H1 (cell line): ENCODE measurements around the gene FBH1. TPM values are rescaled to one million over a fixed set of nuclear protein-coding genes. Genes with fewer than 3 reads are reported as not detected.

Experiments used
- CTCF ChIA-PET: fragments of 300-600 bp; sonication (Branson Sonifier 250); formaldehyde crosslinking; loops from one replicate; lab custom pipeline; 2021; ENCODE audit not compliant: partially characterized antibody; lab: Charles Lee
- POLR2A ChIA-PET: fragments of 300-600 bp; sonication (Branson Sonifier 250); formaldehyde crosslinking; loops from one replicate; lab custom pipeline; 2021; ENCODE audit warnings: inconsistent platforms; ENCODE audit not compliant: partially characterized antibody; lab: Charles Lee
- DNase-seq, 2 experiments: peaks; one replicate each; pipeline versions ENCODE4 v3.0.0 to v3.0.0-alpha.2; 2010 to 2022; ENCODE audit warnings: low spot score in 2 of 2, low read depth in 1 of 2, mixed read lengths in 1 of 2
- FAIRE-seq: peaks from 2 replicates; lab custom pipeline; 2011; peaks lifted over from hg19 to GRCh38; lab: Jason Lieb, UNC
- H2AFZ ChIP-seq: 2 replicates; pipeline ENCODE4 v1.8.1; 2012; ENCODE audit warnings: low read length, inconsistent platforms
- H2AK5ac ChIP-seq: 2 replicates; pipeline ENCODE4 v1.6.1; 2013; ENCODE audit warnings: low read depth, low read length
- H2BK120ac ChIP-seq: replicated peaks from 2 replicates; pipeline ENCODE3; 2013; ENCODE audit warnings: low read depth, low read length, inconsistent platforms
- H2BK12ac ChIP-seq: 2 replicates; pipeline ENCODE4 v1.6.1; 2013; ENCODE audit warnings: low read depth, low read length
- H2BK15ac ChIP-seq: 2 replicates; pipeline ENCODE4 v1.6.1; 2013; ENCODE audit warnings: low read length
- H2BK20ac ChIP-seq: 2 replicates; pipeline ENCODE4 v1.6.1; 2013; ENCODE audit warnings: low read length
- H2BK5ac ChIP-seq: 2 replicates; pipeline ENCODE4 v1.6.1; 2013; ENCODE audit warnings: low read depth, low read length
- H3K14ac ChIP-seq: 2 replicates; pipeline ENCODE4 v1.6.1; 2013; ENCODE audit warnings: inconsistent platforms; ENCODE audit not compliant: insufficient read length
- H3K18ac ChIP-seq: 2 replicates; pipeline ENCODE4 v1.6.1; 2013; ENCODE audit warnings: low read length; ENCODE audit errors: extremely low read depth
- H3K23ac ChIP-seq: 2 replicates; pipeline ENCODE4 v1.6.1; 2013; ENCODE audit warnings: inconsistent platforms; ENCODE audit not compliant: insufficient read length
- H3K23me2 ChIP-seq: 2 replicates; pipeline ENCODE4 v1.6.1; 2013; ENCODE audit warnings: low read depth, low read length
- H3K27ac ChIP-seq: 2 replicates; pipeline ENCODE4 v1.6.1; 2011; ENCODE audit warnings: low read depth, low read length, inconsistent platforms
- H3K27me3 ChIP-seq, 4 experiments: replicated peaks in 1 of 4; 1 replicate in 1 of 4; 2 replicates in 3 of 4; pipeline versions ENCODE4 v1.6.1 to v1.8.1; 2011 to 2013; ENCODE audit warnings: low read length in 3 of 4, mild to moderate bottlenecking in 3 of 4, inconsistent platforms in 2 of 4, mixed read lengths in 2 of 4, moderate library complexity in 1 of 4; ENCODE audit not compliant: control insufficient read depth in 3 of 4, insufficient read depth in 3 of 4; ENCODE audit errors: extremely low read depth in 1 of 4
- H3K36me3 ChIP-seq, 4 experiments: 2 replicates each; pipeline versions ENCODE4 v1.6.1 to v1.8.1; 2011 to 2013; ENCODE audit warnings: mild to moderate bottlenecking in 4 of 4, low read length in 3 of 4, moderate library complexity in 2 of 4, control low read depth in 1 of 4, inconsistent platforms in 1 of 4; ENCODE audit not compliant: insufficient read depth in 4 of 4, control insufficient read depth in 2 of 4
- H3K4ac ChIP-seq: replicated peaks from 2 replicates; pipeline ENCODE3; 2013; ENCODE audit warnings: low read length, low read depth, mixed read lengths, inconsistent platforms; ENCODE audit not compliant: insufficient read length
- H3K4me1 ChIP-seq, 4 experiments: replicated peaks in 1 of 4; 1 replicate in 1 of 4; 2 replicates in 3 of 4; pipeline versions ENCODE4 v1.6.1 to v1.8.1; 2011 to 2013; ENCODE audit warnings: low read length in 3 of 4, inconsistent platforms in 2 of 4, mixed read lengths in 1 of 4; ENCODE audit not compliant: insufficient read depth in 4 of 4, control insufficient read depth in 3 of 4
- H3K4me2 ChIP-seq, 2 experiments: 2 replicates each; pipeline versions ENCODE4 v1.6.1 to v1.8.1; 2011 to 2013; ENCODE audit warnings: low read depth in 2 of 2, low read length in 2 of 2, control low read depth in 1 of 2, inconsistent platforms in 1 of 2, mild to moderate bottlenecking in 1 of 2; ENCODE audit not compliant: insufficient read depth in 1 of 2
- H3K4me3 ChIP-seq, 4 experiments: fragments of 200-600, 300-600 bp in 1 of 4; sonication (generic), shearing (Covaris generic), sonication (Bioruptor Twin) in 1 of 4; 2 replicates each; pipeline versions ENCODE4 v1.5.1 to v1.8.1; 2011 to 2016; ENCODE audit warnings: low read length in 4 of 4, low read depth in 3 of 4, control low read depth in 2 of 4, inconsistent platforms in 2 of 4, mild to moderate bottlenecking in 2 of 4, mixed read lengths in 1 of 4, moderate library complexity in 1 of 4; ENCODE audit not compliant: insufficient read depth in 2 of 4; ENCODE audit errors: extremely low read depth in 1 of 4
- H3K56ac ChIP-seq: replicated peaks from 2 replicates; pipeline ENCODE3; 2013; ENCODE audit warnings: low read depth, mild to moderate bottlenecking, mixed read lengths, low read length, inconsistent platforms; ENCODE audit not compliant: insufficient read length
- H3K79me1 ChIP-seq: 2 replicates; pipeline ENCODE4 v1.6.1; 2013; ENCODE audit warnings: low read depth, low read length, control low read depth
- H3K79me2 ChIP-seq, 2 experiments: 2 replicates each; pipeline versions ENCODE4 v1.6.1 to v1.8.1; 2012 to 2013; ENCODE audit warnings: low read length in 2 of 2, mild to moderate bottlenecking in 2 of 2, inconsistent platforms in 1 of 2; ENCODE audit not compliant: insufficient read depth in 2 of 2, control insufficient read depth in 1 of 2
- H3K9ac ChIP-seq, 4 experiments: replicated peaks in 1 of 4; 1 replicate in 1 of 4; 2 replicates in 3 of 4; pipeline versions ENCODE4 v1.6.1 to v1.8.1; 2011 to 2013; ENCODE audit warnings: low read depth in 3 of 4, low read length in 3 of 4, control low read depth in 2 of 4, mild to moderate bottlenecking in 2 of 4, moderate library complexity in 2 of 4, inconsistent platforms in 1 of 4; ENCODE audit errors: extremely low read depth in 1 of 4
- H3K9me3 ChIP-seq, 2 experiments: 2 replicates each; pipeline versions ENCODE4 v1.6.1 to v1.8.1; 2012 to 2013; ENCODE audit warnings: mild to moderate bottlenecking in 2 of 2, moderate library complexity in 2 of 2, control low read depth in 1 of 2, inconsistent platforms in 1 of 2, low read depth in 1 of 2, low read length in 1 of 2, mixed read lengths in 1 of 2; ENCODE audit not compliant: insufficient read depth in 2 of 2
- H4K20me1 ChIP-seq, 2 experiments: replicated peaks in 1 of 2; 2 replicates each; pipeline versions ENCODE3 to v1.8.1; 2011 to 2013; ENCODE audit warnings: inconsistent platforms in 2 of 2, low read length in 2 of 2, mild to moderate bottlenecking in 1 of 2; ENCODE audit not compliant: insufficient read depth in 2 of 2, control insufficient read depth in 1 of 2
- H4K5ac ChIP-seq: 2 replicates; pipeline ENCODE4 v1.6.1; 2013; ENCODE audit warnings: low read length, low read depth, mixed read lengths, inconsistent platforms; ENCODE audit not compliant: insufficient read length
- H4K8ac ChIP-seq: 2 replicates; pipeline ENCODE4 v1.8.0; 2013; ENCODE audit warnings: mild to moderate bottlenecking, moderate library complexity, low read length, inconsistent platforms; ENCODE audit not compliant: insufficient read depth; ENCODE audit errors: extremely low read depth
- H4K91ac ChIP-seq: replicated peaks from 2 replicates; pipeline ENCODE3; 2013; ENCODE audit warnings: low read length, mixed read lengths, inconsistent platforms; ENCODE audit not compliant: insufficient read length
- CREB1 ChIP-seq: IDR thresholded peaks from 2 replicates; pipeline ENCODE4 v1.6.1; 2012; ENCODE audit warnings: inconsistent platforms
- CTBP2 ChIP-seq: IDR thresholded peaks from 2 replicates; pipeline ENCODE4 v1.7.0; 2011; ENCODE audit warnings: borderline replicate concordance, mild to moderate bottlenecking, moderate library complexity, mixed read lengths, low read length; ENCODE audit not compliant: insufficient read depth, insufficient read length
- GABPA ChIP-seq: IDR thresholded peaks from 2 replicates; pipeline ENCODE4 v1.6.1; 2011; ENCODE audit warnings: mild to moderate bottlenecking, low read length, moderate library complexity, borderline replicate concordance; ENCODE audit not compliant: insufficient read depth
- JUN ChIP-seq: IDR thresholded peaks from 2 replicates; pipeline ENCODE4 v1.6.1; 2011; ENCODE audit warnings: low read depth, mild to moderate bottlenecking, improper control_type of control experiment, low read length
- JUND ChIP-seq: IDR thresholded peaks from 2 replicates; pipeline ENCODE4 v1.6.1; 2011; ENCODE audit warnings: mild to moderate bottlenecking, improper control_type of control experiment, low read length
- KDM5A ChIP-seq: fragments of 200-600 bp; IDR thresholded peaks from 2 replicates; pipeline ENCODE4 v1.7.1; 2012; ENCODE audit warnings: mild to moderate bottlenecking, low read length, inconsistent platforms, mixed read lengths
- NANOG ChIP-seq: IDR thresholded peaks from 2 replicates; pipeline ENCODE4 v1.6.1; 2011; ENCODE audit warnings: low read length, low read depth, mild to moderate bottlenecking, inconsistent platforms; ENCODE audit not compliant: insufficient read depth, poor library complexity, severe bottlenecking
- PHF8 ChIP-seq: fragments of 200-600 bp; sonication (generic); conservative IDR thresholded peaks from 2 replicates; pipeline ENCODE4 v1.7.1; 2012; ENCODE audit warnings: low read depth, mild to moderate bottlenecking, inconsistent platforms, low read length, moderate library complexity
- POU5F1 ChIP-seq: IDR thresholded peaks from 2 replicates; pipeline ENCODE4 v1.6.1; 2011; ENCODE audit warnings: low read depth, mild to moderate bottlenecking, low read length, moderate library complexity
- RFX5 ChIP-seq: IDR thresholded peaks from 2 replicates; pipeline ENCODE4 v1.6.1; 2011; ENCODE audit warnings: low read depth, low read length, improper control_type of control experiment, borderline replicate concordance
- SP2 ChIP-seq: IDR thresholded peaks from 2 replicates; pipeline ENCODE4 v1.6.1; 2012; ENCODE audit warnings: mild to moderate bottlenecking, low read length, inconsistent platforms
- TAF7 ChIP-seq: optimal IDR thresholded peaks from 2 replicates; pipeline ENCODE3; 2011; ENCODE audit warnings: low read depth, mild to moderate bottlenecking, inconsistent platforms, low read length, moderate library complexity, borderline replicate concordance
- YY1 ChIP-seq: IDR thresholded peaks from 2 replicates; pipeline ENCODE4 v1.6.1; 2011; ENCODE audit warnings: low read depth, mild to moderate bottlenecking, low read length
- WGBS, 2 experiments: shearing (Covaris generic) in 1 of 2; methylation state at CpG; one replicate each; pipeline versions ENCODE4 v1.1.6 to v1.1.7; 2013 to 2015; ENCODE audit warnings: low lambda C conversion rate in 2 of 2, mixed read lengths in 2 of 2, inconsistent platforms in 1 of 2, low coverage in 1 of 2, missing lambda C conversion rate in 1 of 2; ENCODE audit not compliant: insufficient replicate concordance in 2 of 2, insufficient coverage in 1 of 2, insufficient read length in 1 of 2; ENCODE audit errors: extremely low coverage in 1 of 2, missing lambda C conversion rate in 1 of 2; 5-methylcytosine and 5-hydroxymethylcytosine counted together
- polyA plus RNA-seq, 7 experiments: library from polyadenylated mRNA; depleted of rRNA in 3 of 7; stranded (reverse) in 5 of 7; unstranded in 2 of 7; fragments of >200 nt in 5 of 7; fragments of 200-250 nt in 2 of 7; gene quantifications; 1 replicate in 5 of 7; 2 replicates in 1 of 7; 4 replicates in 1 of 7; pipeline versions ENCODE4 v1.2.1 to v1.2.3, GENCODE V29; 2011 to 2013; ENCODE audit warnings: missing spikeins in 2 of 7, mixed read lengths in 2 of 7
- total RNA-seq: library from RNA; stranded (reverse); fragmentation: NEBNext Ultra II Directional; extraction: Animal tissue kit (Norgen Biotek cat#: 25700); gene quantifications from 2 replicates; pipeline ENCODE4 v1.2.1, GENCODE V29; 2021
- TF ChIP-seq, protein P1 (sequence below): IDR thresholded peaks from 2 replicates; pipeline ENCODE4 v1.6.1; 2012; ENCODE audit warnings: inconsistent platforms

The FBH1 gene
- total and polyA plus RNA-seq, 2 of the 8 experiments (the other 6 are each of a cell fraction or from before 2014, with no cell fraction given): 31.1 to 51.8 TPM

DNA sequence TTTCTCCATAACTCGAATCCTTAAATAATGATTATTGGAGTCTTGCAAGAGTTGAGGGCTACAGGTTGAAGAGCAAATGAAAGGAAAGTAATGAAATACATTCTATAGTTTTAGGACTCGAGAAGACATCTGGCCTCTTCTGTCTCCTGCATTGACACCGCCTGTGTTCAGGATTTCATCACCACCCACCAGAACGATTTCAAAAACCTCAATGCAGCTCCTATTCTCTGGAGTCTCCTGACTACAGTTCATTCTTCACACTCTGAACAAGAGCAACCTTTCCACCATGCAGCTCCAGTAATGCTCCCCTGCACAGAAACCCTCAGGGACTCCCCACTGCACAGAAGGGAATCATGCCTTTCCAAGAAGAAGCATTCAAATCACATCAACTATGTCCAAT lies 81.8 kb downstream of the FBH1 start:
- DNase-seq (no peak), FAIRE-seq (no peak)
- Histone ChIP-seq H2BK20ac (no peak overlapping the region), H4K91ac (no peak overlapping the region), H3K9me3 (no peaks in the 10 kb centered on the region), H3K79me1 (no peaks in the 10 kb centered on the region; the same call in 1 of the 2 replicates), H2BK15ac (no peak overlapping the region), H3K36me3 (no peaks in the 10 kb centered on the region), H3K27ac (no peak overlapping the region), H3K4me3 (no peak overlapping the region), H2BK12ac (no peak overlapping the region), H2BK5ac (no peak overlapping the region), H3K79me2 (no peaks in the 10 kb centered on the region), H2AFZ (no peak overlapping the region), H2BK120ac (no peak overlapping the region), H3K14ac (no peak overlapping the region), H3K4me1 (no peaks in the 10 kb centered on the region; a peak in 1 of 7 replicates), H3K9ac (no peak overlapping the region), H3K23me2 (peaks cover 5% of the 10 kb centered on the region), H2AK5ac (no peak overlapping the region), H3K23ac (no peak overlapping the region), H4K20me1 (peaks cover 0 to 2% of the 10 kb centered on the region in 2 experiments), H3K4ac (no peak overlapping the region), H3K56ac (no peak overlapping the region), H3K27me3 (peaks cover 3 to 18% (median 17%) of the 10 kb centered on the region in 4 experiments), H3K18ac (no peak overlapping the region), H4K5ac (no peak overlapping the region), H4K8ac (no peak overlapping the region), H3K4me2 (no peak overlapping the region)
- ChIA-PET CTCF (interaction anchor here (1.6 kb wide), 1 partner anchor 11 kb away, joined by 7 read pairs; no protein-coding TSS in a partner anchor), POLR2A (no interaction called here)
- WGBS, 2 experiments: 89% methylated on average over 4 of the region's 4 CpGs; no CpG with 5 or more reads in 1 of the 2 experiments
- TF ChIP-seq PHF8 (no peak), YY1 (no peak), SP2 (no peak), TAF7 (no peak), RFX5 (no peak), CTBP2 (no peak), CREB1 (no peak), KDM5A (no peak), GABPA (no peak), JUND (no peak), NANOG (no peak), JUN (no peak), POU5F1 (no peak)
- TF ChIP-seq, protein P1, sequence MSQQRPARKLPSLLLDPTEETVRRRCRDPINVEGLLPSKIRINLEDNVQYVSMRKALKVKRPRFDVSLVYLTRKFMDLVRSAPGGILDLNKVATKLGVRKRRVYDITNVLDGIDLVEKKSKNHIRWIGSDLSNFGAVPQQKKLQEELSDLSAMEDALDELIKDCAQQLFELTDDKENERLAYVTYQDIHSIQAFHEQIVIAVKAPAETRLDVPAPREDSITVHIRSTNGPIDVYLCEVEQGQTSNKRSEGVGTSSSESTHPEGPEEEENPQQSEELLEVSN: no peak
